ENCODE measurements around the gene DHX34.

Gene DHX34

GRCh38 chr19:47416643-47416985 lies 67.5 kb downstream of the DHX34 start:
- no peak overlapping the region for H3K27ac Mint-ChIP-seq
- no peaks in the 10 kb centered on the region for H3K36me3 Mint-ChIP-seq
- no peak for DNase-seq
- no peak overlapping the region for H3K4me3 Mint-ChIP-seq
- CTCF ChIA-PET: interaction anchor here (0.9 to 1.2 kb wide), 2 partner anchors 12 to 25 kb away, joined by 3 to 4 read pairs; no protein-coding TSS in a partner anchor
- peaks cover 9% of the 10 kb centered on the region for H3K4me1 Mint-ChIP-seq
- peaks cover 60% of the 10 kb centered on the region for H3K27me3 Mint-ChIP-seq
- no peaks in the 10 kb centered on the region for H3K9me3 Mint-ChIP-seq

- no peaks in the 10 kb centered on the region for H3K9me3 Mint-ChIP-seq
- CTCF ChIA-PET: interaction anchor here (0.9 kb wide), 1 partner anchor 11 kb away, joined by 3 read pairs; no protein-coding TSS in a partner anchor
- H3K36me3 Mint-ChIP-seq: no peaks in the 10 kb centered on the region
- no peak overlapping the region for H3K27ac Mint-ChIP-seq
- H3K4me1 Mint-ChIP-seq: peaks cover 10% of the 10 kb centered on the region
- peaks cover 54% of the 10 kb centered on the region for H3K27me3 Mint-ChIP-seq
- H3K4me3 Mint-ChIP-seq: no peak overlapping the region
- DNase-seq: no peak
These were observed 68.1 kb downstream of the DHX34 start for GRCh38 chr19:47417107-47417745.

GRCh38 chr19:47417746-47418691 lies 68.9 kb downstream of the DHX34 start:
- H3K4me3 Mint-ChIP-seq: peak overlapping the region; percentile 25
- peaks cover 12% of the 10 kb centered on the region for H3K4me1 Mint-ChIP-seq
- no peaks in the 10 kb centered on the region for H3K9me3 Mint-ChIP-seq
- no peaks in the 10 kb centered on the region for H3K36me3 Mint-ChIP-seq
- H3K27ac Mint-ChIP-seq: no peak overlapping the region
- CTCF ChIA-PET: interaction anchor here (0.9 to 1.0 kb wide), 2 partner anchors 11 kb away, joined by 3 read pairs; no protein-coding TSS in a partner anchor
- no peak for DNase-seq
- peaks cover 52% of the 10 kb centered on the region for H3K27me3 Mint-ChIP-seq

DNA sequence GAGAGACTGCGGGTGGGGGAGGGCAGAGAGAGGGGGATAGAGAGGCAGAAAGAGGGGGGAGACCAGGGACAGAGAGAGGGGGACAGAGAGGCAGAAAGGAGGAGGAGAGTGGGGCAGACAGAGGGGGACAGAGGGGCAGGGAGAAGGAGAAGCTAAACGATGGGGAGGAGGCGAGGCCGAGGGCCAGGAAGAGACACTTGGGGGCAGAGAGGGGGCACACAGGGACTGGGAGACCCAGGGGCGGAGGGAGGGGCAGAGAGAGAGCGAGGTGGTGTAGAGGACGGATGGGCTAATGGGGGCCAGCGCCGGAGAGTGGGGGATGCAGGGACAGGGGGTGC lies 69.5 kb downstream of the DHX34 start:
- Mint-ChIP-seq H3K36me3 (no peaks in the 10 kb centered on the region), H3K4me1 (peaks cover 12% of the 10 kb centered on the region), H3K9me3 (no peaks in the 10 kb centered on the region), H3K4me3 (no peak overlapping the region), H3K27ac (no peak overlapping the region), H3K27me3 (peaks cover 52% of the 10 kb centered on the region)
- CTCF ChIA-PET: interaction anchor here (1.0 kb wide), 1 partner anchor 11 kb away, joined by 3 read pairs; no protein-coding TSS in a partner anchor
- DNase-seq: no peak

- H3K4me1 Mint-ChIP-seq: peaks cover 12% of the 10 kb centered on the region
These were observed 70.1 kb downstream of the DHX34 start, which contains the start of gene MEIS3 for GRCh38 chr19:47419030-47419783. MEIS3 (minus strand) TSS chr19:47419527; CDS start chr19:47419081, 446 bp downstream.

GRCh38 chr19:47419789-47420188 lies 70.7 kb downstream of the DHX34 start:
- Mint-ChIP-seq H3K36me3 (no peaks in the 10 kb centered on the region), H3K4me3 (no peak overlapping the region), H3K9me3 (no peaks in the 10 kb centered on the region), H3K27ac (no peak overlapping the region), H3K27me3 (peaks cover 42% of the 10 kb centered on the region), H3K4me1 (peaks cover 12% of the 10 kb centered on the region)
- CTCF ChIA-PET: no interaction called here
- no peak for DNase-seq

More at GRCh38 chr19:47419030-47419783, 70.1 kb downstream of the DHX34 start, which contains the start of gene MEIS3:
- Mint-ChIP-seq H3K36me3 (no peaks in the 10 kb centered on the region), H3K27me3 (peaks cover 47% of the 10 kb centered on the region), H3K27ac (no peak within 1 kb of the TSS), H3K4me3 (peak within 1 kb of the TSS; percentile 25), H3K9me3 (no peaks in the 10 kb centered on the region)
- CTCF ChIA-PET: interaction anchor here (1.0 kb wide), 1 partner anchor 10 kb away, joined by 3 read pairs; no protein-coding TSS in a partner anchor
- DNase-seq: peak; percentile 38

DNA sequence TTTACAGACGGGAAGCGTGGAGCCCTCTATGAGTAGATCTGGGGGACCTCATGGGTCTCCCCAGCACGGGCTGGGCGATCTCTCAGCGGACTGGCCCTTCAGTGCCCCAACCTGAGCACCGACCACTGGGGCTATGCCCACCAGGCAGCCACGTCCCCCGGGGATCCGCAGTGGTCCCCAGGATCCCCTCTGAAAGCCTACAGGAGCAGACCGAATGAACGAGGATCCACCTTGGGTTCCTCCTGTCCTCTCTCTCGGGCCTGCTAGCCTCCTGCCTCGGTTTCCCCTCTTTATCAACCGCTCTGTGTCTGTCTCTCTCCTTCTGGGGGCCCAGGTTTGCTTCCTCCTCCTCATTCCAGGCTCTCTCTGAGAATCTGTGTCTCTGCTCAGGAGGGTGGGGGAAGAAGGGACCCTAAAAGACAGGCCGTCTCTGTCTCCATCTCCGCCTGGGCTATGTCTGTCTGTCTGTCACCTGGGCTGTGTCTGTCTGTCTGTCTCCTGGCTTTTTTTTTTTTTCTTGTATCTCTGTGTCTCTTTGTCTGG lies 72.2 kb downstream of the DHX34 start:
- CTCF ChIA-PET: no interaction called here
- Mint-ChIP-seq H3K27me3 (peaks cover 26% of the 10 kb centered on the region), H3K9me3 (no peaks in the 10 kb centered on the region), H3K27ac (no peak overlapping the region), H3K36me3 (no peaks in the 10 kb centered on the region), H3K4me1 (peaks cover 12% of the 10 kb centered on the region), H3K4me3 (no peak overlapping the region)
- DNase-seq: no peak

- CTCF ChIA-PET: no interaction called here
- H3K27ac Mint-ChIP-seq: no peak overlapping the region
- no peak overlapping the region for H3K4me3 Mint-ChIP-seq
- no peak for DNase-seq
- H3K27me3 Mint-ChIP-seq: peaks cover 20% of the 10 kb centered on the region
- H3K9me3 Mint-ChIP-seq: no peaks in the 10 kb centered on the region
- H3K4me1 Mint-ChIP-seq: peaks cover 12% of the 10 kb centered on the region
- no peaks in the 10 kb centered on the region for H3K36me3 Mint-ChIP-seq
These were observed 72.8 kb downstream of the DHX34 start for GRCh38 chr19:47421844-47422395.

- peaks cover 10% of the 10 kb centered on the region for H3K4me1 Mint-ChIP-seq
- no peak overlapping the region for H3K27ac Mint-ChIP-seq
- no peaks in the 10 kb centered on the region for H3K9me3 Mint-ChIP-seq
- H3K36me3 Mint-ChIP-seq: no peaks in the 10 kb centered on the region
- H3K4me3 Mint-ChIP-seq: no peak overlapping the region
- CTCF ChIA-PET: no interaction called here
- no peak for DNase-seq
- peaks cover 14% of the 10 kb centered on the region for H3K27me3 Mint-ChIP-seq
These were observed 73.5 kb downstream of the DHX34 start for GRCh38 chr19:47422417-47423163.

DNA sequence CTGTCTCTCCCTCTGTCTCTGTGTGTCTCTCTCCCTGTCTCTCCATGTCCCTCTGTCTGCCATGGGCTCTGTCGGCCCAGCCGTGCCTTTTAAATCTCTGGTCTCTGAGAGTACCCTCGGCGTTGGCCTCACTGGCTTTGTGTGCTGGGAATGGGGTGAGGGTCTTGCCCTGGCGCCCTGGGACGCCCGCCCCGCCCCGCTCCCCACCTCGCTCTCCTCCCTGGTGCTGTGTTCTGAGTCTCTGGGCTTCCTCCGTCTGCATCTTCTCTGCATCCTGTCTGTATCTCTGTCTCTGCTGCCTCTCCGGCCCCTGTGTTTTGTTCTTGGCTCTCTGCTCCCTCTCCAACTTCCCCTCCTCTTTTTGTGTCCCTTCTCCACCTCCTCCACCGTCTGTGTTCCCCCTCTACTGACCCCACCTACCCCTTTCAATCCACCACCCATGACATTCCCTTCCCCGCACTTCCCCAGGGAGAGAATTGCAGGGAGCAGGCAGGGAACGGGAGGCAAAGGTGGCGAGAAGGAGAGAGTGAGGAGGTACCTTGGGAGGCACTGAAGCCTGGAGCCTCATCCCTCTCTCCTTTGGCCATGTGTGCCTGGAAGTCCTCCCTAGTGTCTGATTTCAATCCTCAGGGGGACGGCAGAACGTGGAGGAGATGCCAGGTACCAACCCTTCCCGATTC lies 74.2 kb downstream of the DHX34 start:
- no peaks in the 10 kb centered on the region for H3K36me3 Mint-ChIP-seq
- H3K9me3 Mint-ChIP-seq: no peaks in the 10 kb centered on the region
- DNase-seq: no peak
- peaks cover 4% of the 10 kb centered on the region for H3K4me1 Mint-ChIP-seq
- CTCF ChIA-PET: no interaction called here
- H3K27me3 Mint-ChIP-seq: peaks cover 6% of the 10 kb centered on the region
- no peak overlapping the region for H3K27ac Mint-ChIP-seq
- no peak overlapping the region for H3K4me3 Mint-ChIP-seq

DNA sequence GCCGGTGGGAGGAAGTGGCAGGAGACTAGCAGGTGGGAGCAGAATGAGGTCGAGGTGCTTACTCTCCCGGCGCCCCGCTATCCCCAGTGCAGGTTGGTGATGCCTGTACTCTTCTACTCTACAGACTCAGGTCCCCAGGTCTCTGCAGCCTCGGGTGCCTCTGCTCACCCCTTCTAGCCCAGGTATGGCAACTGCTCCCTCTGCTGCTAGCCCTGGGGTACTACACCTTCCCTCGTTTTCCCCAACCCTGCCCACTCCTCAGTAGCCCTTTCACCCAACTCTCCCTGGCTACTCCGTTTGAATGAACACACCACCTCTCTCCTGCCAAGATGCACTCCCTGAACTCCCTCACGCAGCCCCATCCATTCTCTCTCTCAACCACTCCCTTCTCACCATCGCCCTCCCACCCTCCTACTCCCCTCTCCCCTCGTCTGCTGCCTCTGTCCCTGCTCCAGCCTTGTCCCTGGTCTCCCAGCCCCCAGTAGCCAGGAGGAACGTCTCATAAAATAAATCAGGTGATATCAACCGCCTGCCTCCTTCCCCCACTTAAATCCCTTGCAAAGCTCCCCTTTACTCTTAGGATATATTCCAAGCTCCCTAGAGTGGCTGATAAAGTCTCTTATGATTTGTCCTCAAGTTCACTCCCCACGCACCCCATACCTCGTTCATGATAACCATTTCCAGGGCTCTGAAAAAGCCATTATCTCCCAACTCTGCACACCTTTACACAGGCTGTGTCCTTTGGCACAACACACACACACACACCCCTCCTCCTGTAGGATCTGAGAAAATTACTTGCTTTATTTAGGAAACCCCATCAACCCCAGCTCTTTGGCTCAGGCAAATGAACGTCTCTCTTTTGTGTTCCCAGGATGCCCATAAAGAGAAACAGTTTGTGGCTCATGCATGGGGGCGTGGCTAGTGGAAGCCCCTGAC lies 78.4 kb downstream of the DHX34 start:
- H3K36me3 Mint-ChIP-seq: no peaks in the 10 kb centered on the region
- no peak overlapping the region for H3K27ac Mint-ChIP-seq
- H3K4me1 Mint-ChIP-seq: peaks cover 26% of the 10 kb centered on the region
- H3K9me3 Mint-ChIP-seq: peaks cover 1% of the 10 kb centered on the region
- H3K4me3 Mint-ChIP-seq: no peak overlapping the region
- peaks cover 12% of the 10 kb centered on the region for H3K27me3 Mint-ChIP-seq
- DNase-seq: peak; percentile 82
- CTCF ChIA-PET: interaction anchor here (0.6 to 2.7 kb wide), 31 partner anchors 9 to 1114 kb away, joined by 3 to 21 read pairs (median 3); partner anchors contain the start of genes DHX34, EHD2 and KPTN

Data from activated naive CD4-positive, alpha-beta T cell treated with anti-CD3 and anti-CD28 coated beads, Interleukin-2, amount 10 ng/mL, durations not matched to agents 7 days and 5 days (primary cell).